Osteoblast (primary cell): ENCODE measurements around the gene PRMT1. TPM values are rescaled to one million over a fixed set of nuclear protein-coding genes. Genes with fewer than 3 reads are reported as not detected.

Source experiments
- DNase-seq: peaks from one replicate; pipeline ENCODE4 v3.0.0; 2011; ENCODE audit warnings: low spot score, mixed read lengths; ENCODE audit not compliant: insufficient read length; ENCODE audit errors: missing footprints
- H2AFZ ChIP-seq: 2 replicates; pipeline ENCODE4 v1.6.0; 2011; ENCODE audit warnings: mild to moderate bottlenecking, low read length
- H3K27ac ChIP-seq: 2 replicates; pipeline ENCODE4 v1.5.1; 2011; ENCODE audit warnings: mild to moderate bottlenecking, low read depth, low read length, moderate library complexity
- H3K27me3 ChIP-seq: 2 replicates; pipeline ENCODE4 v1.6.0; 2012; ENCODE audit warnings: mild to moderate bottlenecking, control low read depth, inconsistent platforms, low read length, moderate library complexity; ENCODE audit not compliant: insufficient read depth
- H3K36me3 ChIP-seq: 2 replicates; pipeline ENCODE4 v1.5.1; 2011; ENCODE audit warnings: mild to moderate bottlenecking, low read length, control low read depth, moderate library complexity; ENCODE audit not compliant: insufficient read depth
- H3K4me1 ChIP-seq: 2 replicates; pipeline ENCODE4 v1.5.1; 2011; ENCODE audit warnings: mild to moderate bottlenecking, low read length, control low read depth, moderate library complexity; ENCODE audit not compliant: insufficient read depth
- H3K4me2 ChIP-seq: 2 replicates; pipeline ENCODE4 v1.6.0; 2011; ENCODE audit warnings: mild to moderate bottlenecking, low read length; ENCODE audit not compliant: insufficient read depth
- H3K4me3 ChIP-seq: fragments of 200-600 bp; sonication (generic); 3 replicates; pipeline ENCODE4 v1.5.1; 2012; ENCODE audit warnings: mild to moderate bottlenecking, low read length, inconsistent platforms; ENCODE audit not compliant: insufficient read depth
- H3K79me2 ChIP-seq: 2 replicates; pipeline ENCODE4 v1.6.0; 2012; ENCODE audit warnings: mild to moderate bottlenecking, low read length, control low read depth, inconsistent platforms; ENCODE audit not compliant: insufficient read depth
- H3K9me3 ChIP-seq: 2 replicates; pipeline ENCODE4 v1.5.1; 2011; ENCODE audit warnings: low read depth, low read length, control low read depth
- H4K20me1 ChIP-seq: 2 replicates; pipeline ENCODE4 v1.6.0; 2012; ENCODE audit warnings: mild to moderate bottlenecking, low read length, control low read depth; ENCODE audit not compliant: insufficient read depth
- total RNA-seq: library from RNA; depleted of rRNA; stranded (reverse); fragments of >200 nt; gene quantifications from 2 replicates; pipeline ENCODE4 v1.2.3, GENCODE V29; 2012
- TF ChIP-seq, protein P1 (sequence below): IDR thresholded peaks from 2 replicates; pipeline ENCODE4 v1.5.1; 2011; ENCODE audit warnings: mild to moderate bottlenecking, low read depth, low read length, moderate library complexity; ENCODE audit errors: extremely low read depth

Gene PRMT1
- total RNA-seq, 1 donor = 208 TPM

DNA sequence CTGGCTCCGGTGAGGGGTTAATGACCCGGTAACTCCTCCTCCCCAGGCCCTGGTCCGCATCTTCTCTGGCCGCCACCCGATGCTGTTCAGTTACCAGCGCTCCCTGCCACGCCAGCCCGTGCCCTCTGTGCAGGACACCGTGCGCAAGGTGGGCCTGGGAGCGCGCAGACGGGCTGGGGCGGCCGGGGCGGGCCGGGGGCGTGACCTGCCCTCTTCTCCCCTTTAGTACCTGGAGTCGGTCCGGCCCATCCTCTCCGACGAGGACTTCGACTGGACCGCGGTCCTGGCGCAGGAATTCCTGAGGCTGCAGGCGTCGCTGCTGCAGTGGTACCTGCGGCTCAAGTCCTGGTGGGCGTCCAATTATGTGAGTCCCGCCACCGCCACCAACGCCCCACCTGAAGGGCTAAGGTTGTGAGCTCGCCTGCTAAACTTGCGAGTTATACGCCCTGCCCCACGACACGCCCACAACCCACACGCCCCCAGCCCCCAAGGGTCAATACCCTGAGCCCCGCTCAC is 24.3 kb downstream of the PRMT1 start:
- H3K4me1 ChIP-seq = no peaks in the 10 kb centered on the region
- TF ChIP-seq, protein P1, sequence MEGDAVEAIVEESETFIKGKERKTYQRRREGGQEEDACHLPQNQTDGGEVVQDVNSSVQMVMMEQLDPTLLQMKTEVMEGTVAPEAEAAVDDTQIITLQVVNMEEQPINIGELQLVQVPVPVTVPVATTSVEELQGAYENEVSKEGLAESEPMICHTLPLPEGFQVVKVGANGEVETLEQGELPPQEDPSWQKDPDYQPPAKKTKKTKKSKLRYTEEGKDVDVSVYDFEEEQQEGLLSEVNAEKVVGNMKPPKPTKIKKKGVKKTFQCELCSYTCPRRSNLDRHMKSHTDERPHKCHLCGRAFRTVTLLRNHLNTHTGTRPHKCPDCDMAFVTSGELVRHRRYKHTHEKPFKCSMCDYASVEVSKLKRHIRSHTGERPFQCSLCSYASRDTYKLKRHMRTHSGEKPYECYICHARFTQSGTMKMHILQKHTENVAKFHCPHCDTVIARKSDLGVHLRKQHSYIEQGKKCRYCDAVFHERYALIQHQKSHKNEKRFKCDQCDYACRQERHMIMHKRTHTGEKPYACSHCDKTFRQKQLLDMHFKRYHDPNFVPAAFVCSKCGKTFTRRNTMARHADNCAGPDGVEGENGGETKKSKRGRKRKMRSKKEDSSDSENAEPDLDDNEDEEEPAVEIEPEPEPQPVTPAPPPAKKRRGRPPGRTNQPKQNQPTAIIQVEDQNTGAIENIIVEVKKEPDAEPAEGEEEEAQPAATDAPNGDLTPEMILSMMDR = no peak

DNA sequence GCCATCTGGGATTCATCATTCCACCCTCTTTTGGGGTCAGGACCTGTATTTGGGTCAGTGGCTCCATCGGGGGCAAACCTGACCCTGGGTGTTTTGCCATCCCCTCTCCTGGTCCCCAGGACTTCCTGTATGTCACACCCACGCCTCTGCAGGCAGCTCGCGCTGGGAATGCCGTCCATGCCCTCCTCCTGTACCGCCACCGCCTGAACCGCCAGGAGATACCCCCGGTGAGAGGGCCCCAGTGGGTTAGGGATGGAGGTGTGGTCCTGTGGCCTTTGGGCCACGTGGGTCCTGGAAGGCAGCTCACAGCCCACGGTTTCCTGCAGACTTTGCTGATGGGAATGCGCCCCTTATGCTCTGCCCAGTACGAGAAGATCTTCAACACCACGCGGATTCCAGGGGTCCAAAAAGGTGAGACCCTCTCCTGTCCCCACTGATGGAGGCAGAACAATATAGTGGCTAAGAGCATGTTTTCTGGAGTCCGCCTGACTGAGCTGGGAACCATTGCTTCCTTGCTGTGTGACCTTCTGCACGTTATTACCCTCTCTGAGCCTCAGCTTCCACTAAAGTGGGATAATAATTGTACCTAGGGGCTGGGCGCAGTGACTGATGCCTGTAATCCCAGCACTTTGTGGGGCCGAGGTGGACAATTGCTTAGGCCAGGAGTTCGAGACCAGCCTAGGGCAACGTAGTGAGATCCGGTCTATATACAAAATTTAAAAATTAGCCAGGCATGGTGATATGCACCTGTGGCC is 28.0 kb downstream of the PRMT1 start:
- Histone ChIP-seq H3K27me3 (no peaks in the 10 kb centered on the region), H3K79me2 (no peaks in the 10 kb centered on the region), H3K36me3 (no peaks in the 10 kb centered on the region), H3K4me3 (no peak overlapping the region), H3K9me3 (no peaks in the 10 kb centered on the region), H3K4me1 (no peaks in the 10 kb centered on the region), H3K27ac (no peak overlapping the region), H4K20me1 (no peaks in the 10 kb centered on the region), H2AFZ (no peak overlapping the region), H3K4me2 (no peak overlapping the region)
- peak; percentile 35 for DNase-seq
- TF ChIP-seq, protein P1 = no peak

More for the DNA sequence above, 24.3 kb downstream of the PRMT1 start:
- Histone ChIP-seq H3K27me3 (no peaks in the 10 kb centered on the region), H3K27ac (no peak overlapping the region), H3K4me2 (no peak overlapping the region), H3K79me2 (no peaks in the 10 kb centered on the region), H3K36me3 (no peaks in the 10 kb centered on the region), H4K20me1 (no peaks in the 10 kb centered on the region), H2AFZ (no peak overlapping the region), H3K4me3 (no peak overlapping the region), H3K9me3 (no peaks in the 10 kb centered on the region)
- DNase-seq = peak; percentile 47

DNA sequence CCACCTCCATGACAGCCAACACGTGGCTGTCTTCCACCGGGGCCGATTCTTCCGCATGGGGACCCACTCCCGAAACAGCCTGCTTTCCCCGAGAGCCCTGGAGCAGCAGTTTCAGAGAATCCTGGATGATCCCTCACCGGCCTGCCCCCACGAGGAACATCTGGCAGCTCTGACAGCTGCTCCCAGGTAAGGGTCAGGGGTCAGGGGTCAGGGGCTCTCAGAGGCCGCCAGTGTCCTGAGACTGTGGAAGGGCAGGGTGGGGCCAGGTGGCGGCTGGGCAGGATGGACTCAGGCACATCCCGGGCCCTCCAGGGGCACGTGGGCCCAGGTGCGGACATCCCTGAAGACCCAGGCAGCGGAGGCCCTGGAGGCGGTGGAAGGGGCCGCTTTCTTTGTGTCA is 28.8 kb downstream of the PRMT1 start:
- Histone ChIP-seq H3K36me3 (no peaks in the 10 kb centered on the region), H3K4me1 (peaks cover 3% of the 10 kb centered on the region), H3K4me2 (no peak overlapping the region), H3K27me3 (no peaks in the 10 kb centered on the region), H3K79me2 (no peaks in the 10 kb centered on the region), H3K27ac (no peak overlapping the region), H3K9me3 (no peaks in the 10 kb centered on the region), H2AFZ (no peak overlapping the region), H3K4me3 (no peak overlapping the region), H4K20me1 (no peaks in the 10 kb centered on the region)
- peak; percentile 11 for DNase-seq
- TF ChIP-seq, protein P1 = no peak

- DNase-seq = peak; percentile 96
- no peaks in the 10 kb centered on the region for H3K27me3 ChIP-seq
- H2AFZ ChIP-seq = peak overlapping the region; percentile 31
- peaks cover 3% of the 10 kb centered on the region for H3K4me1 ChIP-seq
- no peak overlapping the region for H3K4me3 ChIP-seq
- H3K9me3 ChIP-seq = no peaks in the 10 kb centered on the region
- TF ChIP-seq, protein P1 = no peak
- H4K20me1 ChIP-seq = no peaks in the 10 kb centered on the region
- peak overlapping the region; percentile 1 for H3K27ac ChIP-seq
- no peak overlapping the region for H3K4me2 ChIP-seq
- no peaks in the 10 kb centered on the region for H3K36me3 ChIP-seq
- H3K79me2 ChIP-seq = no peaks in the 10 kb centered on the region
Measured at GRCh38 chr19:49710372-49710951, 33.4 kb downstream of the PRMT1 start.
